ENCODE results near the gene HGS. TPM values are rescaled to one million over a fixed set of nuclear protein-coding genes. Genes with fewer than 3 reads are reported as not detected.

Gene HGS
- total and polyA plus RNA-seq, 2 of the 13 experiments (the other 11 are each of a cell fraction or from before 2014, with no cell fraction given), result 73.3 to 78.1 TPM

DNA sequence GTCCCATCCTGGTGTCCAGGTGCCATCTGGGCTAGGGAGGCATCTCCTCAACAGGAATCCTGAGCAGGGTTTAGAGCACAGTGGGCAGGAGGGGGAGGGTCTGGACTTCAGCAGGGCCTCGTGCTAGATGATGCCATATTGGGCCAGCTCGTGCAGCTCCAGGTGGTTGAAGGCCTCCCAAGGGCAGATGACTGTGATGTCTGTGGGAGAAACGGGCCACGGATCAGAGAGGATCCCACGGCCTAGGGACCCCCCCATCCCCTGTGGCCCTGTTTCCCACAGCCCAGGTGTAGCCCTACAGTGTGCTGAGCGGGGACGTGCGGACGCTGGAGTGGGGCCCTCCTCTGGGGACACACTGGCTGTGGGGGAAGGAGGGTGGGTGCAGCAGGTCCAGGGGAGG is 32.9 kb upstream of the HGS start (continued):
- TF ChIP-seq CHCHD3 (CRISPR knock-in tag; IDR thresholded peaks at IDR 0.05) (0 out of 2 replicates have a peak, but pooled peaks have one; percentile 48), ZFX (CRISPR knock-in tag; IDR thresholded peaks at IDR 0.05; ENCODE audit: low read depth) (0 out of 2 replicates have a peak, but pooled peaks have one; percentile 21), ZNF547 (CRISPR knock-in tag; IDR thresholded peaks at IDR 0.05) (no peak), ZNF225 (CRISPR knock-in tag; IDR thresholded peaks at IDR 0.05) (0 out of 2 replicates have a peak, but pooled peaks have one; percentile 12), ARNT2 (CRISPR knock-in tag; IDR thresholded peaks at IDR 0.05; ENCODE audit: low read depth) (0 out of 2 replicates have a peak, but pooled peaks have one; percentile 19), CBX1 (IDR thresholded peaks at IDR 0.05; ENCODE audit: low read depth) (no peak), CAMTA2 (CRISPR knock-in tag; IDR thresholded peaks at IDR 0.05; ENCODE audit: borderline replicate concordance) (no peak)
- TF ChIP-seq, protein P1, sequence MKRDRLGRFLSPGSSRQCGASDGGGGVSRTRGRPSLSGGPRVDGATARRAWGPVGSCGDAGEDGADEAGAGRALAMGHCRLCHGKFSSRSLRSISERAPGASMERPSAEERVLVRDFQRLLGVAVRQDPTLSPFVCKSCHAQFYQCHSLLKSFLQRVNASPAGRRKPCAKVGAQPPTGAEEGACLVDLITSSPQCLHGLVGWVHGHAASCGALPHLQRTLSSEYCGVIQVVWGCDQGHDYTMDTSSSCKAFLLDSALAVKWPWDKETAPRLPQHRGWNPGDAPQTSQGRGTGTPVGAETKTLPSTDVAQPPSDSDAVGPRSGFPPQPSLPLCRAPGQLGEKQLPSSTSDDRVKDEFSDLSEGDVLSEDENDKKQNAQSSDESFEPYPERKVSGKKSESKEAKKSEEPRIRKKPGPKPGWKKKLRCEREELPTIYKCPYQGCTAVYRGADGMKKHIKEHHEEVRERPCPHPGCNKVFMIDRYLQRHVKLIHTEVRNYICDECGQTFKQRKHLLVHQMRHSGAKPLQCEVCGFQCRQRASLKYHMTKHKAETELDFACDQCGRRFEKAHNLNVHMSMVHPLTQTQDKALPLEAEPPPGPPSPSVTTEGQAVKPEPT (CRISPR knock-in tag; IDR thresholded peaks at IDR 0.05; ENCODE audit: low read depth), result no peak
- TF ChIP-seq, protein P2, sequence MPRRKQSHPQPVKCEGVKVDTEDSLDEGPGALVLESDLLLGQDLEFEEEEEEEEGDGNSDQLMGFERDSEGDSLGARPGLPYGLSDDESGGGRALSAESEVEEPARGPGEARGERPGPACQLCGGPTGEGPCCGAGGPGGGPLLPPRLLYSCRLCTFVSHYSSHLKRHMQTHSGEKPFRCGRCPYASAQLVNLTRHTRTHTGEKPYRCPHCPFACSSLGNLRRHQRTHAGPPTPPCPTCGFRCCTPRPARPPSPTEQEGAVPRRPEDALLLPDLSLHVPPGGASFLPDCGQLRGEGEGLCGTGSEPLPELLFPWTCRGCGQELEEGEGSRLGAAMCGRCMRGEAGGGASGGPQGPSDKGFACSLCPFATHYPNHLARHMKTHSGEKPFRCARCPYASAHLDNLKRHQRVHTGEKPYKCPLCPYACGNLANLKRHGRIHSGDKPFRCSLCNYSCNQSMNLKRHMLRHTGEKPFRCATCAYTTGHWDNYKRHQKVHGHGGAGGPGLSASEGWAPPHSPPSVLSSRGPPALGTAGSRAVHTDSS (CRISPR knock-in tag; conservative IDR thresholded peaks at IDR 0.05), result no peak

- no peaks in the 10 kb centered on the region for H4K20me1 ChIP-seq (ENCODE audit: insufficient read depth, low read length)
- H3K4me2 ChIP-seq (ENCODE audit: low read depth, low read length), result peak overlapping the region; percentile 41
- peaks cover 0 to 17% of the 10 kb centered on the region in 2 experiments; a peak in 3 of 5 replicates for H3K27me3 ChIP-seq (ENCODE audit: control insufficient read depth in 1 of 2, insufficient read depth in 2 of 2, low read length in 2 of 2)
- BruUV-seq (replicated peaks), result no TSS peak
- H3K9me3 ChIP-seq (ENCODE audit: low read length), result peaks cover 6% of the 10 kb centered on the region; the same call in 1 of the 2 replicates
- H3K4me3 ChIP-seq (replicated peaks in 1 of 3; ENCODE audit: insufficient read depth in 1 of 3, low read depth in 2 of 3, low read length in 3 of 3), result peak overlapping the region in 1 of 3 experiments; percentile 27; a peak in 1 of 6 replicates
- CTCF ChIA-PET (ENCODE audit: low intra/inter-chr PET ratio, low total read pairs), result no interaction called here
- intact Hi-C loops (cut with micrococcal nuclease; ENCODE audit: unreplicated experiment) (no loop called here), in situ Hi-C loops (cut with HindIII; ENCODE audit: extremely low pct_ligation_motif_present, low pct_unique_long_range_greater_than_20kb) (no loop called here)
- peaks cover 50% of the 10 kb centered on the region for H3K4me1 ChIP-seq (ENCODE audit: insufficient read depth, low read length)
- ATAC-seq (peak; percentile 59), FAIRE-seq (peak; percentile 67), DNase-seq (ENCODE audit: low spot score) (peak; percentile 59)
- POLR2A ChIA-PET, result interaction anchor here (1.8 kb wide), 1 partner anchor 16 kb away, joined by 5 read pairs; the partner anchor contains the start of genes NPLOC4 and TSPAN10
- no peaks in the 10 kb centered on the region for H3K79me2 ChIP-seq (ENCODE audit: insufficient read depth, low read length)
- no peak overlapping the region for H3K27ac ChIP-seq (ENCODE audit: extremely low read length, insufficient read depth, low read length)
- H3K36me3 ChIP-seq (replicated peaks in 1 of 2; ENCODE audit: control insufficient read depth in 1 of 2, insufficient read depth in 2 of 2, low read length in 2 of 2), result no peaks in the 10 kb centered on the region
- no peak overlapping the region for H2AFZ ChIP-seq (ENCODE audit: low read length)
- 38% methylated on average over 10 of the region's 10 CpGs for WGBS (ENCODE audit: low lambda C conversion rate)
- H3K9ac ChIP-seq (ENCODE audit: insufficient read depth, low read depth, low read length), result no peak overlapping the region
- TF ChIP-seq PHF8 (CRISPR knock-in tag; IDR thresholded peaks at IDR 0.05), result no peak
- no peak for TF ChIP-seq SMAD3 (CRISPR knock-in tag; IDR thresholded peaks at IDR 0.05)
- TF ChIP-seq ZBTB14 (CRISPR knock-in tag; IDR thresholded peaks at IDR 0.05), result no peak
- TF ChIP-seq RXRB (CRISPR knock-in tag; IDR thresholded peaks at IDR 0.05; ENCODE audit: borderline replicate concordance), result peak; percentile 29; the same call in 1 of the 2 replicates
- TF ChIP-seq, protein P3, sequence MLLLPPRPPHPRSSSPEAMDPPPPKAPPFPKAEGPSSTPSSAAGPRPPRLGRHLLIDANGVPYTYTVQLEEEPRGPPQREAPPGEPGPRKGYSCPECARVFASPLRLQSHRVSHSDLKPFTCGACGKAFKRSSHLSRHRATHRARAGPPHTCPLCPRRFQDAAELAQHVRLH (CRISPR knock-in tag; IDR thresholded peaks at IDR 0.05; ENCODE audit: borderline replicate concordance, low read depth), result no peak
- TF ChIP-seq, protein P4, sequence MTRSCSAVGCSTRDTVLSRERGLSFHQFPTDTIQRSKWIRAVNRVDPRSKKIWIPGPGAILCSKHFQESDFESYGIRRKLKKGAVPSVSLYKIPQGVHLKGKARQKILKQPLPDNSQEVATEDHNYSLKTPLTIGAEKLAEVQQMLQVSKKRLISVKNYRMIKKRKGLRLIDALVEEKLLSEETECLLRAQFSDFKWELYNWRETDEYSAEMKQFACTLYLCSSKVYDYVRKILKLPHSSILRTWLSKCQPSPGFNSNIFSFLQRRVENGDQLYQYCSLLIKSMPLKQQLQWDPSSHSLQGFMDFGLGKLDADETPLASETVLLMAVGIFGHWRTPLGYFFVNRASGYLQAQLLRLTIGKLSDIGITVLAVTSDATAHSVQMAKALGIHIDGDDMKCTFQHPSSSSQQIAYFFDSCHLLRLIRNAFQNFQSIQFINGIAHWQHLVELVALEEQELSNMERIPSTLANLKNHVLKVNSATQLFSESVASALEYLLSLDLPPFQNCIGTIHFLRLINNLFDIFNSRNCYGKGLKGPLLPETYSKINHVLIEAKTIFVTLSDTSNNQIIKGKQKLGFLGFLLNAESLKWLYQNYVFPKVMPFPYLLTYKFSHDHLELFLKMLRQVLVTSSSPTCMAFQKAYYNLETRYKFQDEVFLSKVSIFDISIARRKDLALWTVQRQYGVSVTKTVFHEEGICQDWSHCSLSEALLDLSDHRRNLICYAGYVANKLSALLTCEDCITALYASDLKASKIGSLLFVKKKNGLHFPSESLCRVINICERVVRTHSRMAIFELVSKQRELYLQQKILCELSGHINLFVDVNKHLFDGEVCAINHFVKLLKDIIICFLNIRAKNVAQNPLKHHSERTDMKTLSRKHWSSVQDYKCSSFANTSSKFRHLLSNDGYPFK (CRISPR knock-in tag; IDR thresholded peaks at IDR 0.05; ENCODE audit: borderline replicate concordance), result no peak
Measured at GRCh38 chr17:81651692-81652091, 32.1 kb upstream of the HGS start.
